Effector memory CD8-positive, alpha-beta T cell (primary cell): ENCODE results near the gene EPHB3.
A peak's percentile ranks its signal among the peaks of the same experiment; 100 is the strongest.

Experiments
- ATAC-seq: fragments of 150-1000 bp; cut with Tn5 transposase; replicated peaks from 2 replicates; pipeline ENCODE4 v1.10.0; 2021; ENCODE audit warnings: mild to moderate bottlenecking, moderate library complexity
- DNase-seq, 3 experiments: peaks; one replicate each; pipeline ENCODE4 v3.0.0; 2021
- H3K27ac Mint-ChIP-seq, 2 donors: one replicate each; pipeline ENCODE4 v1.8.0; 2022; ENCODE audit warnings: mild to moderate bottlenecking in 2 of 2, mixed read lengths in 2 of 2, moderate library complexity in 2 of 2
- H3K27me3 Mint-ChIP-seq, 2 donors: one replicate each; pipeline ENCODE4 v1.8.0; 2022; ENCODE audit warnings: mixed read lengths in 2 of 2
- H3K36me3 Mint-ChIP-seq: one replicate; pipeline ENCODE4 v1.8.0; 2022; ENCODE audit warnings: mild to moderate bottlenecking, moderate library complexity, mixed read lengths; ENCODE audit not compliant: insufficient read depth
- H3K4me1 Mint-ChIP-seq, 2 donors: one replicate each; pipeline ENCODE4 v1.8.0; 2022; ENCODE audit warnings: low read depth in 2 of 2, mixed read lengths in 2 of 2
- H3K4me3 Mint-ChIP-seq, 2 donors: one replicate each; pipeline ENCODE4 v1.8.0; 2022; ENCODE audit warnings: mild to moderate bottlenecking in 2 of 2, mixed read lengths in 2 of 2, moderate library complexity in 2 of 2
- H3K9me3 Mint-ChIP-seq, 2 donors: one replicate each; pipeline ENCODE4 v1.8.0; 2022; ENCODE audit warnings: mixed read lengths in 2 of 2

Gene EPHB3

GRCh38 chr3:184551614-184552256 is 9.8 kb upstream of the EPHB3 start:
- Mint-ChIP-seq H3K4me1 (peaks cover 0 to 8% of the 10 kb centered on the region in 2 donors), H3K9me3 (no peaks in the 10 kb centered on the region), H3K27ac (no peak overlapping the region), H3K36me3 (peaks cover 3% of the 10 kb centered on the region), H3K27me3 (peaks cover 55 to 87% of the 10 kb centered on the region in 2 donors), H3K4me3 (no peak overlapping the region)
- no peak for DNase-seq
- ATAC-seq: no peak

- Mint-ChIP-seq H3K27me3 (peaks cover 61 to 87% of the 10 kb centered on the region in 2 donors), H3K36me3 (peaks cover 3% of the 10 kb centered on the region)
These were observed 9.3 kb upstream of the EPHB3 start for GRCh38 chr3:184552296-184552695.

GRCh38 chr3:184552863-184553262 is 8.7 kb upstream of the EPHB3 start:
- no peak overlapping the region for H3K27ac Mint-ChIP-seq
- peaks cover 3% of the 10 kb centered on the region for H3K36me3 Mint-ChIP-seq
- no peak for ATAC-seq
- DNase-seq: no peak
- H3K4me3 Mint-ChIP-seq: no peak overlapping the region
- no peaks in the 10 kb centered on the region for H3K9me3 Mint-ChIP-seq
- H3K4me1 Mint-ChIP-seq: peaks cover 0 to 9% of the 10 kb centered on the region in 2 donors
- peaks cover 66 to 92% of the 10 kb centered on the region in 2 donors for H3K27me3 Mint-ChIP-seq

More at GRCh38 chr3:184552296-184552695, 9.3 kb upstream of the EPHB3 start:
- ATAC-seq: no peak
- H3K9me3 Mint-ChIP-seq: no peaks in the 10 kb centered on the region
- H3K4me1 Mint-ChIP-seq: peaks cover 0 to 9% of the 10 kb centered on the region in 2 donors
- DNase-seq: no peak
- H3K4me3 Mint-ChIP-seq: no peak overlapping the region
- H3K27ac Mint-ChIP-seq: no peak overlapping the region

- peaks cover 70 to 94% of the 10 kb centered on the region in 2 donors for H3K27me3 Mint-ChIP-seq
- DNase-seq: no peak
These were observed 8.2 kb upstream of the EPHB3 start for GRCh38 chr3:184553385-184553784.

GRCh38 chr3:184554461-184554860 is 7.1 kb upstream of the EPHB3 start:
- H3K4me1 Mint-ChIP-seq: peaks cover 0 to 9% of the 10 kb centered on the region in 2 donors
- H3K27me3 Mint-ChIP-seq: peaks cover 76 to 98% of the 10 kb centered on the region in 2 donors
- no peak overlapping the region for H3K27ac Mint-ChIP-seq
- DNase-seq (no peak), ATAC-seq (no peak)
- no peaks in the 10 kb centered on the region for H3K9me3 Mint-ChIP-seq
- H3K4me3 Mint-ChIP-seq: no peak overlapping the region
- peaks cover 3% of the 10 kb centered on the region for H3K36me3 Mint-ChIP-seq

More at GRCh38 chr3:184553385-184553784, 8.2 kb upstream of the EPHB3 start:
- Mint-ChIP-seq H3K4me1 (peaks cover 0 to 9% of the 10 kb centered on the region in 2 donors), H3K27ac (no peak overlapping the region), H3K36me3 (peaks cover 3% of the 10 kb centered on the region), H3K4me3 (no peak overlapping the region), H3K9me3 (no peaks in the 10 kb centered on the region)
- no peak for ATAC-seq

- Mint-ChIP-seq H3K9me3 (no peaks in the 10 kb centered on the region), H3K27me3 (peaks cover 86 to 98% of the 10 kb centered on the region in 2 donors), H3K4me3 (no peak overlapping the region), H3K36me3 (no peaks in the 10 kb centered on the region), H3K4me1 (peaks cover 10 to 18% of the 10 kb centered on the region in 2 donors), H3K27ac (no peak overlapping the region)
- ATAC-seq (no peak), DNase-seq (no peak)
These were observed 4.8 kb upstream of the EPHB3 start for GRCh38 chr3:184556582-184557347.

GRCh38 chr3:184557348-184557950 is 4.1 kb upstream of the EPHB3 start:
- no peak overlapping the region for H3K4me3 Mint-ChIP-seq
- DNase-seq (no peak), ATAC-seq (no peak)
- no peaks in the 10 kb centered on the region for H3K36me3 Mint-ChIP-seq
- H3K4me1 Mint-ChIP-seq: peaks cover 10 to 18% of the 10 kb centered on the region in 2 donors
- no peaks in the 10 kb centered on the region for H3K9me3 Mint-ChIP-seq
- H3K27ac Mint-ChIP-seq: no peak overlapping the region
- H3K27me3 Mint-ChIP-seq: peaks cover 79 to 91% of the 10 kb centered on the region in 2 donors

GRCh38 chr3:184558726-184559125 is 2.9 kb upstream of the EPHB3 start:
- no peak overlapping the region for H3K27ac Mint-ChIP-seq
- ATAC-seq: no peak
- H3K36me3 Mint-ChIP-seq: no peaks in the 10 kb centered on the region
- no peak overlapping the region for H3K4me3 Mint-ChIP-seq
- H3K9me3 Mint-ChIP-seq: no peaks in the 10 kb centered on the region
- peaks cover 76 to 89% of the 10 kb centered on the region in 2 donors for H3K27me3 Mint-ChIP-seq
- no peak for DNase-seq
- peaks cover 10 to 18% of the 10 kb centered on the region in 2 donors for H3K4me1 Mint-ChIP-seq

GRCh38 chr3:184559336-184559735 is 2.2 kb upstream of the EPHB3 start:
- Mint-ChIP-seq H3K36me3 (no peaks in the 10 kb centered on the region), H3K27me3 (peaks cover 74 to 90% of the 10 kb centered on the region in 2 donors), H3K4me1 (peaks cover 10 to 18% of the 10 kb centered on the region in 2 donors), H3K9me3 (no peaks in the 10 kb centered on the region), H3K27ac (no peak overlapping the region), H3K4me3 (no peak overlapping the region)
- ATAC-seq (no peak), DNase-seq (no peak)

- Mint-ChIP-seq H3K4me1 (peaks cover 10 to 18% of the 10 kb centered on the region in 2 donors), H3K4me3 (peak overlapping the region; percentile 47 to 55), H3K27me3 (peaks cover 76 to 90% of the 10 kb centered on the region in 2 donors), H3K36me3 (no peaks in the 10 kb centered on the region), H3K27ac (no peak overlapping the region), H3K9me3 (no peaks in the 10 kb centered on the region)
- DNase-seq (no peak), ATAC-seq (no peak)
These were observed 1.1 kb upstream of the EPHB3 start for GRCh38 chr3:184560531-184560930.

- Mint-ChIP-seq H3K36me3 (no peaks in the 10 kb centered on the region), H3K4me1 (peaks cover 10 to 12% of the 10 kb centered on the region in 2 donors), H3K27me3 (peaks cover 67 to 87% of the 10 kb centered on the region in 2 donors), H3K4me3 (peak overlapping the region; percentile 47 to 55), H3K27ac (no peak overlapping the region), H3K9me3 (no peaks in the 10 kb centered on the region)
- DNase-seq (no peak), ATAC-seq (peak; percentile 7)
These were observed 610 bp downstream of the EPHB3 start for GRCh38 chr3:184561913-184562877.

GRCh38 chr3:184562878-184563560 is 1.4 kb downstream of the EPHB3 start:
- H3K27ac Mint-ChIP-seq: no peak overlapping the region
- H3K27me3 Mint-ChIP-seq: peaks cover 67 to 87% of the 10 kb centered on the region in 2 donors
- H3K36me3 Mint-ChIP-seq: no peaks in the 10 kb centered on the region
- H3K4me3 Mint-ChIP-seq: no peak overlapping the region
- H3K9me3 Mint-ChIP-seq: no peaks in the 10 kb centered on the region
- peaks cover 10 to 12% of the 10 kb centered on the region in 2 donors for H3K4me1 Mint-ChIP-seq
- ATAC-seq (no peak), DNase-seq (no peak)
